ENCODE measurements around the gene KRT4. TPM values are rescaled to one million over a fixed set of nuclear protein-coding genes. Genes with fewer than 3 reads are reported as not detected.

Gene KRT4
- total RNA-seq, 1 experiment from 2014 or later: not detected

DNA sequence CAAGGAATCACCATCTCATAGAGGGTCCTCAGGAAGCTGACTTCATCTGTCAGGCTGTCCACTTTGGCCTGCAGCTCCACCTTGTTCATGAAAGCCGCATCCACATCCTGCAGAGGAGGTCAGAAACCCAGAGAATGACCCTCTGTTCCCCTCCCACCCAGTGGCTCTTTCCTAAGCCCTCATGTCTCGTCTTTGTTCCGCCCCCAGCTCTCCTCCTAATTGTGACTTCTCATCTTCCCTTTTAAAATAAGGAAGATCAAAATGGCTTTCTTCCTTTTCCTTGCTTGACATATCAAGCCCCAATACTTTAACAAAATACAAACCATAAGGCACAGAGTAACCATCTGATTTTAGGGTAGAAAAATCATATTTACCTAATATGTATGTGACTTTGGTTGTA is 41.1 kb downstream of the KRT4 start:
- CTCF ChIA-PET: no interaction called here
- POLR2A ChIA-PET: no interaction called here

DNA sequence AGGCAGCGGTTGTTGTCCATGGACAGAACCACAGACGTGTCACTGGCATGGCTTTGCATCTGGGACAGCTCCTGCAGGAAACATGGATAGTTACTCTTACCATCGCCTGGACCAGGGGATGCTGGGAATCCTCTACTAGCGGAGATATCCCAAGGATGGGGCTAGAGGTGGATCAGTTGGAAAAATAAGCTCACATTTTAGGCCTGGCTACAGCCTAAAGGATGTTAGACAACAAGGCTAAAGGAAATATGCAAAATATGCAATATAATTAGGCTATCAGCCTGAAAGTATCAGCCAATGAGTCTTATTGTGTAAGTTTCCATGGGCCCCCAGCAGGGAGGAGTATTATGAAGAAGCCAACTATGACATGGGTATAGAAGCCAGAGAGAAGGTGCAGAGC is 41.7 kb downstream of the KRT4 start:
- no peak for DNase-seq (ENCODE audit: low read depth, low spot score)
- BruUV-seq (replicated peaks): no TSS peak
- Histone ChIP-seq H3K9me2 (ENCODE audit: insufficient read depth) (no peaks in the 10 kb centered on the region), H3K9me3 (ENCODE audit: control insufficient read depth in 1 of 2, insufficient read depth in 1 of 2, low read depth in 1 of 2, low read length in 2 of 2) (no peaks in the 10 kb centered on the region), H3K27me3 (ENCODE audit: insufficient read depth, low read length) (peaks cover 15% of the 10 kb centered on the region; the same call in 1 of the 2 replicates), H3K4me3 (replicated peaks in 1 of 2; ENCODE audit: low read depth in 1 of 2, low read length in 2 of 2) (no peak overlapping the region), H3K36me3 (ENCODE audit: control insufficient read depth in 1 of 2, insufficient read depth in 2 of 2, low read length in 2 of 2) (no peaks in the 10 kb centered on the region), H2AFZ (ENCODE audit: low read depth, low read length, poor library complexity, severe bottlenecking) (no peak overlapping the region), H3K4me1 (ENCODE audit: control insufficient read depth in 1 of 2, insufficient read depth in 2 of 2, low read length in 2 of 2) (peaks cover 0 to 5% of the 10 kb centered on the region in 2 experiments; a peak in 1 of 4 replicates), H3K27ac (ENCODE audit: low read depth, low read length) (no peak overlapping the region), H4K20me1 (ENCODE audit: insufficient read depth) (no peaks in the 10 kb centered on the region), H3K4me2 (ENCODE audit: low read length) (no peak overlapping the region), H3K9ac (ENCODE audit: low read length) (no peak overlapping the region), H3K79me2 (ENCODE audit: insufficient read depth, low read length) (no peaks in the 10 kb centered on the region)
- ChIA-PET CTCF (no interaction called here), RAD21 (ENCODE audit: low non-redundant PET in 1 of 2, low total read pairs in 2 of 2, uncharacterized antibody in 2 of 2, unreplicated experiment in 2 of 2) (no interaction called here), POLR2A (no interaction called here)
- TF ChIP-seq CBX3 (IDR thresholded peaks at IDR 0.05; ENCODE audit: low read depth) (no peak), ELF1 (IDR thresholded peaks at IDR 0.05; ENCODE audit: borderline replicate concordance, low read depth) (no peak), SP1 (IDR thresholded peaks at IDR 0.05; ENCODE audit: low read depth) (no peak)
- intact Hi-C loops (cut with micrococcal nuclease): no loop called here
- no peak for ATAC-seq

More for the DNA sequence above, 41.1 kb downstream of the KRT4 start:
- no peak overlapping the region for H3K27ac ChIP-seq (ENCODE audit: low read depth, low read length)
- no peak overlapping the region for H3K4me2 ChIP-seq (ENCODE audit: low read length)
- no peaks in the 10 kb centered on the region for H3K9me3 ChIP-seq (ENCODE audit: control insufficient read depth in 1 of 2, insufficient read depth in 1 of 2, low read depth in 1 of 2, low read length in 2 of 2)
- H4K20me1 ChIP-seq (ENCODE audit: insufficient read depth): no peaks in the 10 kb centered on the region
- DNase-seq (ENCODE audit: low read depth, low spot score): no peak
- TF ChIP-seq YY1 (IDR thresholded peaks at IDR 0.05; ENCODE audit: extremely low read depth, insufficient replicate concordance, low read depth, low read length): no peak
- TF ChIP-seq, protein P1, sequence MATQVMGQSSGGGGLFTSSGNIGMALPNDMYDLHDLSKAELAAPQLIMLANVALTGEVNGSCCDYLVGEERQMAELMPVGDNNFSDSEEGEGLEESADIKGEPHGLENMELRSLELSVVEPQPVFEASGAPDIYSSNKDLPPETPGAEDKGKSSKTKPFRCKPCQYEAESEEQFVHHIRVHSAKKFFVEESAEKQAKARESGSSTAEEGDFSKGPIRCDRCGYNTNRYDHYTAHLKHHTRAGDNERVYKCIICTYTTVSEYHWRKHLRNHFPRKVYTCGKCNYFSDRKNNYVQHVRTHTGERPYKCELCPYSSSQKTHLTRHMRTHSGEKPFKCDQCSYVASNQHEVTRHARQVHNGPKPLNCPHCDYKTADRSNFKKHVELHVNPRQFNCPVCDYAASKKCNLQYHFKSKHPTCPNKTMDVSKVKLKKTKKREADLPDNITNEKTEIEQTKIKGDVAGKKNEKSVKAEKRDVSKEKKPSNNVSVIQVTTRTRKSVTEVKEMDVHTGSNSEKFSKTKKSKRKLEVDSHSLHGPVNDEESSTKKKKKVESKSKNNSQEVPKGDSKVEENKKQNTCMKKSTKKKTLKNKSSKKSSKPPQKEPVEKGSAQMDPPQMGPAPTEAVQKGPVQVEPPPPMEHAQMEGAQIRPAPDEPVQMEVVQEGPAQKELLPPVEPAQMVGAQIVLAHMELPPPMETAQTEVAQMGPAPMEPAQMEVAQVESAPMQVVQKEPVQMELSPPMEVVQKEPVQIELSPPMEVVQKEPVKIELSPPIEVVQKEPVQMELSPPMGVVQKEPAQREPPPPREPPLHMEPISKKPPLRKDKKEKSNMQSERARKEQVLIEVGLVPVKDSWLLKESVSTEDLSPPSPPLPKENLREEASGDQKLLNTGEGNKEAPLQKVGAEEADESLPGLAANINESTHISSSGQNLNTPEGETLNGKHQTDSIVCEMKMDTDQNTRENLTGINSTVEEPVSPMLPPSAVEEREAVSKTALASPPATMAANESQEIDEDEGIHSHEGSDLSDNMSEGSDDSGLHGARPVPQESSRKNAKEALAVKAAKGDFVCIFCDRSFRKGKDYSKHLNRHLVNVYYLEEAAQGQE (IDR thresholded peaks at IDR 0.05; ENCODE audit: low read depth): no peak
- no peak for TF ChIP-seq SP1 (IDR thresholded peaks at IDR 0.05; ENCODE audit: low read depth)
- TF ChIP-seq RAD21 (IDR thresholded peaks at IDR 0.05; ENCODE audit: low read depth): no peak
- TF ChIP-seq EZH2 (IDR thresholded peaks at IDR 0.05): no peak
- H2AFZ ChIP-seq (ENCODE audit: low read depth, low read length, poor library complexity, severe bottlenecking): no peak overlapping the region
- no peak overlapping the region for H3K4me3 ChIP-seq (replicated peaks in 1 of 2; ENCODE audit: low read depth in 1 of 2, low read length in 2 of 2)
- no peak for ATAC-seq
- no peaks in the 10 kb centered on the region for H3K79me2 ChIP-seq (ENCODE audit: insufficient read depth, low read length)
- BruUV-seq (replicated peaks): no TSS peak
- RAD21 ChIA-PET (ENCODE audit: low non-redundant PET in 1 of 2, low total read pairs in 2 of 2, uncharacterized antibody in 2 of 2, unreplicated experiment in 2 of 2): no interaction called here
- H3K36me3 ChIP-seq (ENCODE audit: control insufficient read depth in 1 of 2, insufficient read depth in 2 of 2, low read length in 2 of 2): no peaks in the 10 kb centered on the region
- intact Hi-C loops (cut with micrococcal nuclease): no loop called here
- no peaks in the 10 kb centered on the region for H3K9me2 ChIP-seq (ENCODE audit: insufficient read depth)
- H3K27me3 ChIP-seq (ENCODE audit: insufficient read depth, low read length): peaks cover 15% of the 10 kb centered on the region; the same call in 1 of the 2 replicates
- H3K9ac ChIP-seq (ENCODE audit: low read length): no peak overlapping the region
- peaks cover 0 to 5% of the 10 kb centered on the region in 2 experiments; a peak in 1 of 4 replicates for H3K4me1 ChIP-seq (ENCODE audit: control insufficient read depth in 1 of 2, insufficient read depth in 2 of 2, low read length in 2 of 2)
